Measurements from ENCODE around the gene GDF2.

GDF2 gene

DNA sequence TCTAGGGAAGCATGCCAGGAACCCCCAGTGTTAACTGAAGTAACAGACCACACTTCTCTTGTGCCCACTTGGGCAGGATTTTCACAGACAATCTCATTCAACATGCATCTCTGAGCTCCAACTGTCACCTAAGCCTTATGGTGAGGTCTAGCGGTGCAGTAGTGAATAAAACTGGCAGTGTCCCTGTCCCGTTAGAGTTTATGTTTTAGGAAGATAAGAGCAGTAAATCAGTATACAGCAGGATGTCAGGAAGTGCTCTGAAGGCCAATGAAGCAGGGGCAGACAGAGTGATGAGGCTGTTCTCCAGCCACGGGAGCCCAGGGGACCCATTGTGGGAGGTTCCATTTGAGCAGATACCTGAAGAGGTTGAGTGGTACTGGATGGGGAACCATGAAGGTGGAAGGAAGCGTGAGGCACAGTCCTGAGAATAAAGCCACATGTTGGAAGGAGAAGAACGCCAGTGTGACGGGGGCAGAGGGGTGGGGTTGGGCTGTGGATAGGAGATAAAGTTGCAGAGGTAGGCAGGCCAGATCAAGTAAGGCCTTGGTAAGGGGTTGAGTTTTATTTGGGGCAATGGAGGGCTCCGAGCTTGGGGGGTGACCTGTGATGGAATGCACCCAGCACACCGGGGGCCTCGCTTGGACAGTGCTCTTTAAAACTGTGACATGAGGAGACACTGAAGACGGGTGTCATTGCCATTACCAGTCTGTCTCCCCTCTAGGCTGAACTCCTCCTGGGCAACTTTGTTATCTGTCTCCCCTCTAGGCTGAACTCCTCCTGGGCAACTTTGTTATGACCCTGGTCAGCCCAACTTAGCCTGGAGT lies 15.7 kb upstream of the GDF2 start:
- TF ChIP-seq, protein P1, sequence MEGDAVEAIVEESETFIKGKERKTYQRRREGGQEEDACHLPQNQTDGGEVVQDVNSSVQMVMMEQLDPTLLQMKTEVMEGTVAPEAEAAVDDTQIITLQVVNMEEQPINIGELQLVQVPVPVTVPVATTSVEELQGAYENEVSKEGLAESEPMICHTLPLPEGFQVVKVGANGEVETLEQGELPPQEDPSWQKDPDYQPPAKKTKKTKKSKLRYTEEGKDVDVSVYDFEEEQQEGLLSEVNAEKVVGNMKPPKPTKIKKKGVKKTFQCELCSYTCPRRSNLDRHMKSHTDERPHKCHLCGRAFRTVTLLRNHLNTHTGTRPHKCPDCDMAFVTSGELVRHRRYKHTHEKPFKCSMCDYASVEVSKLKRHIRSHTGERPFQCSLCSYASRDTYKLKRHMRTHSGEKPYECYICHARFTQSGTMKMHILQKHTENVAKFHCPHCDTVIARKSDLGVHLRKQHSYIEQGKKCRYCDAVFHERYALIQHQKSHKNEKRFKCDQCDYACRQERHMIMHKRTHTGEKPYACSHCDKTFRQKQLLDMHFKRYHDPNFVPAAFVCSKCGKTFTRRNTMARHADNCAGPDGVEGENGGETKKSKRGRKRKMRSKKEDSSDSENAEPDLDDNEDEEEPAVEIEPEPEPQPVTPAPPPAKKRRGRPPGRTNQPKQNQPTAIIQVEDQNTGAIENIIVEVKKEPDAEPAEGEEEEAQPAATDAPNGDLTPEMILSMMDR (IDR thresholded peaks at IDR 0.05; ENCODE audit: borderline replicate concordance, insufficient read depth, low read depth, low read length), result no peak
- no peak overlapping the region for H3K4me3 ChIP-seq (ENCODE audit: low read depth, low read length)

DNA sequence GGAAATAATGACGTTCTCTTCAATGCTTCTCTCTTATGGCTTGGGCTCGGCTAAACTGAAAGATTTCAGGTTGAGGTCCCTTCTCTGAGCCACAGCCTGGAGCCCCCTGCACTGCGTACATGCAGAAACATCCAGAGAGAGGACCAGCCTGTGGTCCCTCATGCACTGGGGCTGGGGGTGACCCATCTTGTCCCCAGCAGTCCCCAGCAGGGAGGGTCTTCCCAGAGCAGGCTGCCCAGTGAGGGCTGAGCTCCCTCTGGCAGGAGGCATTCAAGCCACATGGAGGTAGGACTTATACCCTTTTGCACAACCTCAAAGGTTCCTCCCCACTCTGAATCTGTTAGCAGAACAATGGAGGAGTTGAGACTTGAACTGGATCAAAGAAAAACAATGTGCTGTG lies 14.9 kb upstream of the GDF2 start:
- no peak overlapping the region for H3K4me3 ChIP-seq (ENCODE audit: low read depth, low read length)
- TF ChIP-seq, protein P1 (IDR thresholded peaks at IDR 0.05; ENCODE audit: borderline replicate concordance, insufficient read depth, low read depth, low read length), result no peak

DNA sequence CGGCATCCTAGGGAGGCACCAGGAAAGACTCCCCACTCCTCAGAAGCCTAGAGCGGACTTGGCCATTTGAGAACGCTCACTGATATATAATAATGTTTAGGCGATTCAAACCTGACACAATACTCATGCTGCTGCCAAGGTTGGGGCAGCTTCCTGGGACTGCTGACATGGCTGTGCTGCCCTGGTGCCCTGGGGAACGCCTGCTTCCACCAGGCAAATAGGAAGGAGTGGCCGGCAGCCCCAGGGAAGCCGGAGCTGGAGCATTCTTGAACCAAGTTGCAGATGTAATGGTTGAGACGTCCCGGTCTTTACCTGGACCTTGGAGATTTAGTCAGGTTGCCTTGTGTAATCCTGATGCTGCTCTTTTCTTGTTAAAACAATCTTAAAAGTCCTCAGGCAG lies 13.5 kb upstream of the GDF2 start:
- TF ChIP-seq, protein P1 (IDR thresholded peaks at IDR 0.05; ENCODE audit: borderline replicate concordance, insufficient read depth, low read depth, low read length), result no peak
- H3K4me3 ChIP-seq (ENCODE audit: low read depth, low read length), result no peak overlapping the region

DNA sequence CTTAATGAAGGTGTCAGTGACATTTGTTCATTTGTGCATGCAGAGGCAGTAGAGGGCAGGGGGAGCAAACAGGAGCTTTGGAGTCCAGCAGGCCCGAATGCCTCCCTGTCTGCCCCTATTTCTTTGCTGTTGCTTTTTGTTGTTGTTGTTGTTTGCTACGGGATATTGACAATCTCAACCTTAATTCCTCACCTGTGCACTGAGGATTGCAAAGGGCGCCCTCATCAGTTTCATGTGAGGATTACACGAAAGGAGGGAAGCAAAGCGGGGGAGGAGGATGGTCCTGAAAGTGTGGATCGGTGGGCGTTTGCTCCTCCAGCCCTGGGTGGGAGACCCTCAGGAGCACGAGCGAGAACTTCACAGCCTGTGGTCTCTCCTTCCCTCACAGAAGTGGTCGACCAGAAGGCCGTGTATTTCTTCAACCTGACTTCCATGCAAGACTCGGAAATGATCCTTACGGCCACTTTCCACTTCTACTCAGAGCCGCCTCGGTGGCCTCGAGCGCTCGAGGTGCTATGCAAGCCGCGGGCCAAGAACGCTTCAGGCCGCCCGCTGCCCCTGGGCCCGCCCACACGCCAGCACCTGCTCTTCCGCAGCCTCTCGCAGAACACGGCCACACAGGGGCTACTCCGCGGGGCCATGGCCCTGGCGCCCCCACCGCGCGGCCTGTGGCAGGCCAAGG lies 12.7 kb upstream of the GDF2 start:
- H3K4me3 ChIP-seq (ENCODE audit: low read depth, low read length), result no peak overlapping the region
- TF ChIP-seq, protein P1 (IDR thresholded peaks at IDR 0.05; ENCODE audit: borderline replicate concordance, insufficient read depth, low read depth, low read length), result peak; percentile 30; the same call in 1 of the 2 replicates

DNA sequence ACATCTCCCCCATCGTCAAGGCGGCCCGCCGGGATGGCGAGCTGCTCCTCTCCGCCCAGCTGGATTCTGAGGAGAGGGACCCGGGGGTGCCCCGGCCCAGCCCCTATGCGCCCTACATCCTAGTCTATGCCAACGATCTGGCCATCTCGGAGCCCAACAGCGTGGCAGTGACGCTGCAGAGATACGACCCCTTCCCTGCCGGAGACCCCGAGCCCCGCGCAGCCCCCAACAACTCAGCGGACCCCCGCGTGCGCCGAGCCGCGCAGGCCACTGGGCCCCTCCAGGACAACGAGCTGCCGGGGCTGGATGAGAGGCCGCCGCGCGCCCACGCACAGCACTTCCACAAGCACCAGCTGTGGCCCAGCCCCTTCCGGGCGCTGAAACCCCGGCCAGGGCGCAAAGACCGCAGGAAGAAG lies 12.2 kb upstream of the GDF2 start:
- no peak overlapping the region for H3K4me3 ChIP-seq (ENCODE audit: low read depth, low read length)
- TF ChIP-seq, protein P1 (IDR thresholded peaks at IDR 0.05; ENCODE audit: borderline replicate concordance, insufficient read depth, low read depth, low read length), result no peak

DNA sequence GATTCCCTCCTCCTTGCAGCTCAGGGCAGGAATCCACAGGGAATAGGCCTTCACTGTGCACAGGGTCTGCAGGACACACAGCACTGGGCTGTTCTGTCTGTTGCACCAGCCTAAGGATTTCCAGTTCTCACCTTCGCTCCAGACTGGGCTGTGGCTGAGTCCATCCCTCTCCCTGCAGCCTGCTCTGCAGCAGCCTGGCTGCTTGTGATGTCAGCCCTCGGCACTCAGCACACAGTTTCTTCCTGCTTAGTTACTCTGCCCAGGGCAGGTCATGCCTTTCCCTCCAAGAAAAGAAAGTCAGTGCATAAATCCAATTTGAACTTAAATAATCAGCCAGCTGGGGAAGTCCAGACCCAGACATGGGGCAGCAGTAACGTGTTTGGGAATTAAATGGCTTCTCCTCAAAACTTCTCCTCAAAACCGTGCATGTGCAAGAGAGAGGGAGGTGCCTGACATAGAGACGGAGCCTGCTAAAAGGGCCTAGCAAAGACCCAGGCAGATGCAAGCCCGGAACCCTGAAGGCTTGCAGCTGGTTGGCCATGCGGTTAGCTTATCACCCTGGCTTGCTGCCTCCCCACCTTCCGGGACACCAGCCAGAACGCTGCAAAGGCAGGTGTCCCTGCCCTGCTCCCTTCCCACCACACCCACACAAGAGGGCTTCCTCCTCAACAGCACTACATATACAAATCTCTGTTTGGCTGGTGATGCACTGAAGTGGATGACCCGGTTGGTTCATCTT lies 10.9 kb upstream of the GDF2 start:
- H3K4me3 ChIP-seq (ENCODE audit: low read depth, low read length), result no peak overlapping the region
- TF ChIP-seq, protein P1 (IDR thresholded peaks at IDR 0.05; ENCODE audit: borderline replicate concordance, insufficient read depth, low read depth, low read length), result no peak
